H1 (cell line): ENCODE results near the gene COA4. TPM values are rescaled to one million over a fixed set of nuclear protein-coding genes. Genes with fewer than 3 reads are reported as not detected.

Source experiments
- CTCF ChIA-PET: fragments of 300-600 bp; sonication (Branson Sonifier 250); formaldehyde crosslinking; loops from one replicate; lab custom pipeline; 2021; ENCODE audit not compliant: partially characterized antibody; lab: Charles Lee
- POLR2A ChIA-PET: fragments of 300-600 bp; sonication (Branson Sonifier 250); formaldehyde crosslinking; loops from one replicate; lab custom pipeline; 2021; ENCODE audit warnings: inconsistent platforms; ENCODE audit not compliant: partially characterized antibody; lab: Charles Lee
- DNase-seq, 2 experiments: peaks; one replicate each; pipeline versions ENCODE4 v3.0.0 to v3.0.0-alpha.2; 2010 to 2022; ENCODE audit warnings: low spot score in 2 of 2, low read depth in 1 of 2, mixed read lengths in 1 of 2
- FAIRE-seq: peaks from 2 replicates; lab custom pipeline; 2011; peaks lifted over from hg19 to GRCh38; lab: Jason Lieb, UNC
- H2AFZ ChIP-seq: 2 replicates; pipeline ENCODE4 v1.8.1; 2012; ENCODE audit warnings: low read length, inconsistent platforms
- H2AK5ac ChIP-seq: 2 replicates; pipeline ENCODE4 v1.6.1; 2013; ENCODE audit warnings: low read depth, low read length
- H2BK120ac ChIP-seq: replicated peaks from 2 replicates; pipeline ENCODE3; 2013; ENCODE audit warnings: low read depth, low read length, inconsistent platforms
- H2BK12ac ChIP-seq: 2 replicates; pipeline ENCODE4 v1.6.1; 2013; ENCODE audit warnings: low read depth, low read length
- H2BK15ac ChIP-seq: 2 replicates; pipeline ENCODE4 v1.6.1; 2013; ENCODE audit warnings: low read length
- H2BK20ac ChIP-seq: 2 replicates; pipeline ENCODE4 v1.6.1; 2013; ENCODE audit warnings: low read length
- H2BK5ac ChIP-seq: 2 replicates; pipeline ENCODE4 v1.6.1; 2013; ENCODE audit warnings: low read depth, low read length
- H3K14ac ChIP-seq: 2 replicates; pipeline ENCODE4 v1.6.1; 2013; ENCODE audit warnings: inconsistent platforms; ENCODE audit not compliant: insufficient read length
- H3K18ac ChIP-seq: 2 replicates; pipeline ENCODE4 v1.6.1; 2013; ENCODE audit warnings: low read length; ENCODE audit errors: extremely low read depth
- H3K23ac ChIP-seq: 2 replicates; pipeline ENCODE4 v1.6.1; 2013; ENCODE audit warnings: inconsistent platforms; ENCODE audit not compliant: insufficient read length
- H3K23me2 ChIP-seq: 2 replicates; pipeline ENCODE4 v1.6.1; 2013; ENCODE audit warnings: low read depth, low read length
- H3K27ac ChIP-seq: 2 replicates; pipeline ENCODE4 v1.6.1; 2011; ENCODE audit warnings: low read depth, low read length, inconsistent platforms
- H3K27me3 ChIP-seq, 4 experiments: replicated peaks in 1 of 4; 1 replicate in 1 of 4; 2 replicates in 3 of 4; pipeline versions ENCODE4 v1.6.1 to v1.8.1; 2011 to 2013; ENCODE audit warnings: low read length in 3 of 4, mild to moderate bottlenecking in 3 of 4, inconsistent platforms in 2 of 4, mixed read lengths in 2 of 4, moderate library complexity in 1 of 4; ENCODE audit not compliant: control insufficient read depth in 3 of 4, insufficient read depth in 3 of 4; ENCODE audit errors: extremely low read depth in 1 of 4
- H3K36me3 ChIP-seq, 4 experiments: 2 replicates each; pipeline versions ENCODE4 v1.6.1 to v1.8.1; 2011 to 2013; ENCODE audit warnings: mild to moderate bottlenecking in 4 of 4, low read length in 3 of 4, moderate library complexity in 2 of 4, control low read depth in 1 of 4, inconsistent platforms in 1 of 4; ENCODE audit not compliant: insufficient read depth in 4 of 4, control insufficient read depth in 2 of 4
- H3K4ac ChIP-seq: replicated peaks from 2 replicates; pipeline ENCODE3; 2013; ENCODE audit warnings: low read length, low read depth, mixed read lengths, inconsistent platforms; ENCODE audit not compliant: insufficient read length
- H3K4me1 ChIP-seq, 4 experiments: replicated peaks in 1 of 4; 1 replicate in 1 of 4; 2 replicates in 3 of 4; pipeline versions ENCODE4 v1.6.1 to v1.8.1; 2011 to 2013; ENCODE audit warnings: low read length in 3 of 4, inconsistent platforms in 2 of 4, mixed read lengths in 1 of 4; ENCODE audit not compliant: insufficient read depth in 4 of 4, control insufficient read depth in 3 of 4
- H3K4me2 ChIP-seq, 2 experiments: 2 replicates each; pipeline versions ENCODE4 v1.6.1 to v1.8.1; 2011 to 2013; ENCODE audit warnings: low read depth in 2 of 2, low read length in 2 of 2, control low read depth in 1 of 2, inconsistent platforms in 1 of 2, mild to moderate bottlenecking in 1 of 2; ENCODE audit not compliant: insufficient read depth in 1 of 2
- H3K4me3 ChIP-seq, 4 experiments: fragments of 200-600, 300-600 bp in 1 of 4; sonication (generic), shearing (Covaris generic), sonication (Bioruptor Twin) in 1 of 4; 2 replicates each; pipeline versions ENCODE4 v1.5.1 to v1.8.1; 2011 to 2016; ENCODE audit warnings: low read length in 4 of 4, low read depth in 3 of 4, control low read depth in 2 of 4, inconsistent platforms in 2 of 4, mild to moderate bottlenecking in 2 of 4, mixed read lengths in 1 of 4, moderate library complexity in 1 of 4; ENCODE audit not compliant: insufficient read depth in 2 of 4; ENCODE audit errors: extremely low read depth in 1 of 4
- H3K56ac ChIP-seq: replicated peaks from 2 replicates; pipeline ENCODE3; 2013; ENCODE audit warnings: low read depth, mild to moderate bottlenecking, mixed read lengths, low read length, inconsistent platforms; ENCODE audit not compliant: insufficient read length
- H3K79me1 ChIP-seq: 2 replicates; pipeline ENCODE4 v1.6.1; 2013; ENCODE audit warnings: low read depth, low read length, control low read depth
- H3K79me2 ChIP-seq, 2 experiments: 2 replicates each; pipeline versions ENCODE4 v1.6.1 to v1.8.1; 2012 to 2013; ENCODE audit warnings: low read length in 2 of 2, mild to moderate bottlenecking in 2 of 2, inconsistent platforms in 1 of 2; ENCODE audit not compliant: insufficient read depth in 2 of 2, control insufficient read depth in 1 of 2
- H3K9ac ChIP-seq, 4 experiments: replicated peaks in 1 of 4; 1 replicate in 1 of 4; 2 replicates in 3 of 4; pipeline versions ENCODE4 v1.6.1 to v1.8.1; 2011 to 2013; ENCODE audit warnings: low read depth in 3 of 4, low read length in 3 of 4, control low read depth in 2 of 4, mild to moderate bottlenecking in 2 of 4, moderate library complexity in 2 of 4, inconsistent platforms in 1 of 4; ENCODE audit errors: extremely low read depth in 1 of 4
- H3K9me3 ChIP-seq, 2 experiments: 2 replicates each; pipeline versions ENCODE4 v1.6.1 to v1.8.1; 2012 to 2013; ENCODE audit warnings: mild to moderate bottlenecking in 2 of 2, moderate library complexity in 2 of 2, control low read depth in 1 of 2, inconsistent platforms in 1 of 2, low read depth in 1 of 2, low read length in 1 of 2, mixed read lengths in 1 of 2; ENCODE audit not compliant: insufficient read depth in 2 of 2
- H4K20me1 ChIP-seq, 2 experiments: replicated peaks in 1 of 2; 2 replicates each; pipeline versions ENCODE3 to v1.8.1; 2011 to 2013; ENCODE audit warnings: inconsistent platforms in 2 of 2, low read length in 2 of 2, mild to moderate bottlenecking in 1 of 2; ENCODE audit not compliant: insufficient read depth in 2 of 2, control insufficient read depth in 1 of 2
- H4K5ac ChIP-seq: 2 replicates; pipeline ENCODE4 v1.6.1; 2013; ENCODE audit warnings: low read length, low read depth, mixed read lengths, inconsistent platforms; ENCODE audit not compliant: insufficient read length
- H4K8ac ChIP-seq: 2 replicates; pipeline ENCODE4 v1.8.0; 2013; ENCODE audit warnings: mild to moderate bottlenecking, moderate library complexity, low read length, inconsistent platforms; ENCODE audit not compliant: insufficient read depth; ENCODE audit errors: extremely low read depth
- H4K91ac ChIP-seq: replicated peaks from 2 replicates; pipeline ENCODE3; 2013; ENCODE audit warnings: low read length, mixed read lengths, inconsistent platforms; ENCODE audit not compliant: insufficient read length
- CBX5 ChIP-seq: fragments of 300-800, 300-1000 bp; sonication (generic); IDR thresholded peaks from 2 replicates; pipeline ENCODE4 v1.7.1; 2016; ENCODE audit warnings: antibody characterized with exemption, low read length, low read depth
- EGR1 ChIP-seq: IDR thresholded peaks from 2 replicates; pipeline ENCODE4 v1.6.1; 2011; ENCODE audit warnings: low read depth, low read length, borderline replicate concordance
- FOSL1 ChIP-seq: IDR thresholded peaks from 2 replicates; pipeline ENCODE4 v1.6.1; 2011; ENCODE audit warnings: mild to moderate bottlenecking, low read depth, low read length, moderate library complexity; ENCODE audit not compliant: insufficient read depth
- HDAC6 ChIP-seq: IDR thresholded peaks from one replicate; pipeline ENCODE4 v1.7.1; 2012; ENCODE audit warnings: low read depth, mild to moderate bottlenecking, inconsistent platforms, low read length, moderate library complexity
- JUN ChIP-seq: IDR thresholded peaks from 2 replicates; pipeline ENCODE4 v1.6.1; 2011; ENCODE audit warnings: low read depth, mild to moderate bottlenecking, improper control_type of control experiment, low read length
- MAFK ChIP-seq: IDR thresholded peaks from 2 replicates; pipeline ENCODE4 v1.6.1; 2012; ENCODE audit warnings: low read depth, mild to moderate bottlenecking, improper control_type of control experiment, low read length
- PHF8 ChIP-seq: fragments of 200-600 bp; sonication (generic); conservative IDR thresholded peaks from 2 replicates; pipeline ENCODE4 v1.7.1; 2012; ENCODE audit warnings: low read depth, mild to moderate bottlenecking, inconsistent platforms, low read length, moderate library complexity
- POLR2A ChIP-seq, 2 experiments: IDR thresholded peaks; 1 replicate in 1 of 2; 2 replicates in 1 of 2; pipeline ENCODE4 v1.6.1; 2011; ENCODE audit warnings: low read depth in 2 of 2, low read length in 2 of 2, mild to moderate bottlenecking in 2 of 2; ENCODE audit errors: control extremely low read depth in 1 of 2
- SP1 ChIP-seq: IDR thresholded peaks from 2 replicates; pipeline ENCODE4 v1.6.1; 2011; ENCODE audit warnings: low read depth, low read length
- SRF ChIP-seq: IDR thresholded peaks from 2 replicates; pipeline ENCODE4 v1.6.1; 2011; ENCODE audit warnings: mild to moderate bottlenecking, low read depth, low read length, moderate library complexity
- TBP ChIP-seq: IDR thresholded peaks from 2 replicates; pipeline ENCODE4 v1.6.1; 2011; ENCODE audit warnings: low read depth, low read length, improper control_type of control experiment
- WGBS, 2 experiments: shearing (Covaris generic) in 1 of 2; methylation state at CpG; one replicate each; pipeline versions ENCODE4 v1.1.6 to v1.1.7; 2013 to 2015; ENCODE audit warnings: low lambda C conversion rate in 2 of 2, mixed read lengths in 2 of 2, inconsistent platforms in 1 of 2, low coverage in 1 of 2, missing lambda C conversion rate in 1 of 2; ENCODE audit not compliant: insufficient replicate concordance in 2 of 2, insufficient coverage in 1 of 2, insufficient read length in 1 of 2; ENCODE audit errors: extremely low coverage in 1 of 2, missing lambda C conversion rate in 1 of 2; 5-methylcytosine and 5-hydroxymethylcytosine counted together
- polyA plus RNA-seq, 7 experiments: library from polyadenylated mRNA; depleted of rRNA in 3 of 7; stranded (reverse) in 5 of 7; unstranded in 2 of 7; fragments of >200 nt in 5 of 7; fragments of 200-250 nt in 2 of 7; gene quantifications; 1 replicate in 5 of 7; 2 replicates in 1 of 7; 4 replicates in 1 of 7; pipeline versions ENCODE4 v1.2.1 to v1.2.3, GENCODE V29; 2011 to 2013; ENCODE audit warnings: missing spikeins in 2 of 7, mixed read lengths in 2 of 7
- total RNA-seq: library from RNA; stranded (reverse); fragmentation: NEBNext Ultra II Directional; extraction: Animal tissue kit (Norgen Biotek cat#: 25700); gene quantifications from 2 replicates; pipeline ENCODE4 v1.2.1, GENCODE V29; 2021
- TF ChIP-seq, protein P1 (sequence below): IDR thresholded peaks from 2 replicates; pipeline ENCODE4 v1.6.1; 2012; ENCODE audit warnings: inconsistent platforms

Gene COA4
- total and polyA plus RNA-seq, 2 of the 8 experiments (the other 6 are each of a cell fraction or from before 2014, with no cell fraction given): 177 to 380 TPM

DNA sequence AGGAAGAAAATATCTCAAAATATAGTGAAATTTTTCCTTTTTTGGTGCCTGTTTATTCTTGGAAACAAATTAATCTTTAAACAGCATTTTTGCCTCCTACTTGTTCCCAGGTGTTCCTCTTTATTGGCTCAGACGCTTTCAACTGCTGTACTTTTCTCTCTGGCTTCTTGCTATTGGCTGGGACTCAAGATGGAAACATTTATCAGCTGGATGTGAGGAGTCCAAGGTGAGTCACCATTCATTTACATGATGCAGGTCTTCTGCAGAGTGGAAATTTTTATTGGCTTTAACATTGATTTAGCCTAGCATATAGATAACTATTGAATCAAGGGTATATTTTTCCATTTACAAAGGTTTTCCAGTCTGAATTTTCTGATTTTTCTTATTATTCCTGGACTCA lies 39.8 kb upstream of the COA4 start:
- Histone ChIP-seq H3K4me1 (no peaks in the 10 kb centered on the region), H4K8ac (no peak overlapping the region), H4K91ac (no peak overlapping the region), H3K56ac (no peak overlapping the region), H3K23me2 (no peaks in the 10 kb centered on the region), H4K5ac (no peak overlapping the region), H3K18ac (no peak overlapping the region), H3K4me3 (no peak overlapping the region), H2AK5ac (no peak overlapping the region), H3K9ac (no peak overlapping the region), H4K20me1 (no peaks in the 10 kb centered on the region), H3K9me3 (no peaks in the 10 kb centered on the region), H3K4ac (no peak overlapping the region), H3K27me3 (peaks cover 0 to 1% (median 0%) of the 10 kb centered on the region in 4 experiments; a peak in 1 of 7 replicates), H3K27ac (no peak overlapping the region), H2BK5ac (no peak overlapping the region), H2BK20ac (no peak overlapping the region), H3K4me2 (no peak overlapping the region), H3K36me3 (peaks cover 2 to 24% (median 12%) of the 10 kb centered on the region in 4 experiments; a peak in 6 of 8 replicates), H3K79me2 (no peaks in the 10 kb centered on the region; a peak in 1 of 4 replicates), H3K14ac (no peak overlapping the region), H3K79me1 (no peaks in the 10 kb centered on the region), H2BK12ac (no peak overlapping the region), H2BK15ac (no peak overlapping the region), H3K23ac (no peak overlapping the region), H2BK120ac (no peak overlapping the region), H2AFZ (no peak overlapping the region)
- CTCF ChIA-PET: interaction anchor here (0.6 to 2.1 kb wide), 6 partner anchors 9 to 291 kb away, joined by 3 to 10 read pairs (median 4); no protein-coding TSS in a partner anchor
- FAIRE-seq (no peak), DNase-seq (no peak)
- WGBS, 2 experiments: 92% methylated on average over 1 of the region's 1 CpG; no CpG with 5 or more reads in 1 of the 2 experiments
- POLR2A ChIA-PET: no interaction called here
- TF ChIP-seq, protein P1, sequence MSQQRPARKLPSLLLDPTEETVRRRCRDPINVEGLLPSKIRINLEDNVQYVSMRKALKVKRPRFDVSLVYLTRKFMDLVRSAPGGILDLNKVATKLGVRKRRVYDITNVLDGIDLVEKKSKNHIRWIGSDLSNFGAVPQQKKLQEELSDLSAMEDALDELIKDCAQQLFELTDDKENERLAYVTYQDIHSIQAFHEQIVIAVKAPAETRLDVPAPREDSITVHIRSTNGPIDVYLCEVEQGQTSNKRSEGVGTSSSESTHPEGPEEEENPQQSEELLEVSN: no peak
- no peak for TF ChIP-seq MAFK
- TF ChIP-seq CBX5: no peak
- TF ChIP-seq JUN: no peak
- no peak for TF ChIP-seq SP1
- no peak for TF ChIP-seq POLR2A (IDR thresholded peaks at IDR 0.05; ENCODE audit: control extremely low read depth in 1 of 2, low read depth in 2 of 2, low read length in 2 of 2)
- no peak for TF ChIP-seq SRF
- TF ChIP-seq PHF8: no peak
- TF ChIP-seq FOSL1: no peak
- no peak for TF ChIP-seq TBP
- TF ChIP-seq EGR1: no peak
- TF ChIP-seq HDAC6: no peak
